GM15510 (cell line): Measurements from ENCODE around the gene RASAL2.

Experiments
- POLR2A ChIP-seq: IDR thresholded peaks from 3 replicates; pipeline ENCODE4 v1.6.1; 2011; ENCODE audit warnings: borderline replicate concordance; ENCODE audit not compliant: insufficient read length; ENCODE audit errors: extremely low read depth

RASAL2 gene

GRCh38 chr1:178300352-178300699 lies 206.4 kb downstream of the RASAL2 start:
- TF ChIP-seq POLR2A = no peak

- TF ChIP-seq POLR2A = no peak
Observed at GRCh38 chr1:178301141-178301540, 207.2 kb downstream of the RASAL2 start.

- no peak for TF ChIP-seq POLR2A
Observed at GRCh38 chr1:178307264-178307663, 213.4 kb downstream of the RASAL2 start.

DNA sequence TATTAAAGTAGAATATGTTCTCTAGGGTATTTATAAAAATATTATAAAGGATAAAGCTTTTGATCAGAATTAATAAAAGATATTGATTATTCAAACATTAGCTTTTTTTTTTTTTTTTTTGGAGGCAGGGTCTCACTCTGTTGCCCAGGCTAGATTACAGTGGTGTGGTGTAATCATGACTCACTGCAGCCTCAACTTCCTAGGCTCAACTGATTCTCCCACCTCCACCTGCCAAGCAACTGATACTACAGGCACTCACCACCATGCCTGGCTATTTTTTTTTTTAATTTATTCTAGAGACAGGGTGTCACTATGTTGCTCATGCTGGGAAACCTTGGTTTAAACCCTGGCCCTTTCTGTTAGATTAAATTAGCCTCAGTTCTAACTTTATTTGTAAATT lies 214.5 kb downstream of the RASAL2 start:
- TF ChIP-seq POLR2A = no peak

DNA sequence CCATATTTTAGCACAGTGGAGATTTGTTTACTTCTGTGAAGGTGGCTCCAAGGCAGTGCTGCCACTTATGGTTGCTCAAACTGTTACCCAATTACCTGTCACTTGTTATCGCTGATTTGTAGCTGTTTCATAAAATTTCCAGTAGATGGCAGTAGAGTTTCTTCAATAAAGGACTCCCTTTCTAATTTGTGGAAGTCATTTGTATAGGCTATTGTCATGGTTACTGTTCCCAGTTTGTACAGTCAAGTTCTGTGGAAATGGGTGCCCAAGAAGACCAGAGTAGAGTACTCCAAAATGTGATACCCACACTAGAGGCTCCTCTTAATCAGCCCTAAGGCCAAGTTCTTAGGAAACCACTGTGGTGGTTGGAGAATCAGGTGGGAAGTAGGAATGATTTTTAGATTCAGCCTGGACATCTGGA lies 216.8 kb downstream of the RASAL2 start:
- TF ChIP-seq POLR2A = no peak

- no peak for TF ChIP-seq POLR2A
Observed at GRCh38 chr1:178311164-178311563, 217.3 kb downstream of the RASAL2 start.

DNA sequence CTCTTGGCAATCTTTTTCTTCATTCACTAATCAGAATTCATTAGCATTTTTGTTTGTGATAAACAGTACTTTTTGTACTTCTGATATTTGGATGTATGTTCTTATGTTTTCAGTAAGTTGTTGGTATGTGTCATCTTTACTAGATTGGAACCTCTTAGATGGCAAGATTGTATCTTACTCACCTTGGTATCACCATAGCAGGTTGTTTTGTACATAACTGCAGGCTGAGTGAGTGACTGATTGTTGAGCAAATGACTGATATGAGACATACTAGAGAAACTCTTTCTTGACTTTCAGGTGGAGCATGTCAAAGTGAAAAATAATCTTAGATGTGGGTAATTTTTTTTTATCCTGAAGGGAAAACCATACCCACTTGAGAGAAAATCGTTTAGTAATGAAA lies 229.2 kb downstream of the RASAL2 start:
- no peak for TF ChIP-seq POLR2A

DNA sequence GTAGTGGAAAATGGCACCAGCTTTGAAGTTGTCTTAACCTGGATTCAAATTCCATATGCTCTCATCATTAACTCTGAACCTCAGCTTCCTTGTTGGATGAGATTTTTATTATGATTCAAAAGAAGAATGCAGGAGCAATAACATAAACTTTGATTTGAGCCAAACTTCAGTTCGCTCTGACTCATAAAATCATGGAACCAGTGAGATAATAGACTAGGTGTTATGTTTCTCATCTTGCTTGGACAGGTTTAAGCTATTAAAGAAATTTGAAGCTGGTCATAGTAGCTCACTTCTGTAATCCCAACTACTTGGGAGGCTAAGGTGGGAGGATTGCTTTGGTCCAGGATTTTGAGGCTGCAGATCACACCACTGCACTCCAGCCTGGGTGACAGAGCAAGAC lies 230.1 kb downstream of the RASAL2 start:
- TF ChIP-seq POLR2A = no peak

- no peak for TF ChIP-seq POLR2A
Observed at GRCh38 chr1:178328728-178329127, 234.8 kb downstream of the RASAL2 start.

DNA sequence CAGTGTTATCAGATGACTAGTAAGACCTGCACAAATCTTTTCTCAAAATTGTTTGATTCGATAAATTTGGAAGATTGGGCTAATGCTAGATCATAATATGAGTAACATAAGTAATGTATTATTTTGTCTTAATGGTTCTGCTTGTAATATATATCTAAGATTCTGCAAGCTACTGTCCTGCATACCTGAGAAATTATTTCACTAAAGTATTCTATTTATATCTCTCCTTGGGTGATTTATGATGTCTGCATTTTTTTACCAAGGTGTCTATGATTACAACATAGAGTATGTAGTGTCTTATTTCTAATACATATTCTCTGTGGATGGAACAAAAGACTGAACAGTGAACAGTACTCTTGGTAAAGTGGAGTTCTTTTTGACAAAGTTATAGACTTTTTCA lies 236.2 kb downstream of the RASAL2 start:
- no peak for TF ChIP-seq POLR2A

- no peak for TF ChIP-seq POLR2A
Observed at GRCh38 chr1:178330848-178331497, 237.1 kb downstream of the RASAL2 start.

DNA sequence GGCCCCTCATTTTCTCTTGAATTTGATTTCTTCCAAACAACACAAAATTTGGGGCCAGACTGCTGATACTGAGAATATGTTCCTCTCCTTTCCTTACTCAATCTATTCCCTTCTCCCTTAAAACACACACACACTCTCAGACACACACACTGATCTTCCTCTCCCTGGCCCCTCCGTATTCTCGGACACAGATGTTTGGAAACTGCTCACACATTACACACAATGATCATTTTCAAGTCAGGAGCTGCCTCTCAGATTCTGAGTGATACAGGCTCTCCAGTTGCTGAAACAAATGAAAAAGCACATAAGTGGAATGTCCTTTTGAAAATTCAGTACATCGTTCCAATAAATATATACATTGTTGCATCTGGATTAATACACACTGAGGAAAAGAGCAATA lies 241.5 kb downstream of the RASAL2 start:
- no peak for TF ChIP-seq POLR2A

DNA sequence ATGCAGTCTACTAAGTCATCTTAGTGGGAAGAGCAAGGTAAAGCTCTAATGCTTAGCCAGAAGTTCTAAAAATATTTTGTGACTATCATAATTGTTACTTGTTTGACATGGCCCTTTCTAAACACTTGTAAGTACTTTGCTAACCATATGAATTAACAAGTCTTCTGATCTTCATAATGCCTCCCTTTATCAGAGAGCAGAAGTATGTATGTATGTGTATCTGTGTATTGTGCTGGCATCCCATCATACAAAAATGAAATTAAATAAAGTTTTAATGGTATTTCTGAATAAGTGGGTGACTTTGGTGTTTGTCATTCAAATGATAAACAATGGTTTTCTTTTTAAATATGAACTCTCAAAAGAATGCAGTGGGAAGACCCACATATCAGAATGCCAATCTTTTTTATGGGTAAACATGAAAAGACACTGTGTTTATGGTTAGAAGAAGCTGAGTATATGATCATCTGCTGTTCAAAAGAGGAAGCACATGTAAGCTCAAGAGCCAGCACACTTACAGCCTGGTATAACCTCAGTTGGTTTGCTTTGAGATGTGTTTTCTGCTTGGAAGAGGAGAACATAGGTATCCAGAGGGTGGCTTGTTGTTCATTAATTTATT lies 243.3 kb downstream of the RASAL2 start:
- TF ChIP-seq POLR2A = no peak

DNA sequence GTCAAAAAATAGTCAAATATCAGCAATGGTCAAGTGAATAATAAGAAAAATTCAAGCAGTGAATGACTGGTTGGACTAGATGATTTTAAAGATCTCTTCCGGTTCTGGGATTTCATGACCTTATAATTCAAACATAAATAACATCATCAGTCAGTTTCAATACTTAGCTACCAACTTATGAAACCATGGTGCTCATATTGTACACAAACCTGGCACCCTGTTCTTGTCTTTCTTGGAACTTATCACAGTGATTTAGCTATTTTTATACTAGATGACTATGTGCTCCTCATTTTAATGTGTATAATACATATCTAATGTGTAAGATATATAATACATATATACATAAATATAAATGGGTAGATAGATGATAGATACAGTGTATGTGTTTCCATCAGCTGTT lies 245.9 kb downstream of the RASAL2 start:
- TF ChIP-seq POLR2A = no peak

DNA sequence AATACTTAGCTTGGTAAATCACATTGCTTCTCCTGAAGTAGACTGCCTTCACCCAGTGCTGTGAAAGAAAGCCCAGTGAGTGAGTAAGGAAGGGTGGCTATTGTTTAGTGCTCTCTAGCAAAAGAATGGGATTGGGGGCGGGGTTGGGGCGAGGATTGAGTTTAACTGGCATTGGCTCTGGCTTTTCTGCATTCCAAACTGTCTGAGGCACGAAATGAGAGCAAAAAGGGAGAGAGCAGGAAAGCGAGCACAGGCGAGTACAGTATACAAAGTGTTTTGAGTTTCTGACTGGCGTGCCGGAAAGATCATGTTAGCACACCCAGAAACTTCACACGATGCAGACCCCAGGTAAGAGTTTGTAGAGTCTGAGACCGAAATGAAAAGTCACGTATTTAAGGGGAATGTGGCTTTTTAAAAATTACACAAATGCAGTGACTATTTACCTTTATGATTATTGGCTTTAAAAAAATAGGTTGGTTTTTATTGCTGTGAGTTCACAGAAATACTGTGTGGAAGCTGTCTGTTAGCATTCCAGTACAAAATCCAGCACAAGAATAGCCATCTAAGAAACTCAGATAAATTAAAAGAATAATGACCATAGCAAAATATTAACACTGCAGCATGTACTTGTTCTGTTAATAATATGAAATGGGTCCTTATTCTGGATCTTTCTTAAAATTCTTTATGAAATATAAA lies 247.5 kb downstream of the RASAL2 start:
- TF ChIP-seq POLR2A = no peak

- no peak for TF ChIP-seq POLR2A
Observed at GRCh38 chr1:178342745-178343144, 248.8 kb downstream of the RASAL2 start.

GRCh38 chr1:178344513-178345091 lies 250.7 kb downstream of the RASAL2 start:
- no peak for TF ChIP-seq POLR2A

DNA sequence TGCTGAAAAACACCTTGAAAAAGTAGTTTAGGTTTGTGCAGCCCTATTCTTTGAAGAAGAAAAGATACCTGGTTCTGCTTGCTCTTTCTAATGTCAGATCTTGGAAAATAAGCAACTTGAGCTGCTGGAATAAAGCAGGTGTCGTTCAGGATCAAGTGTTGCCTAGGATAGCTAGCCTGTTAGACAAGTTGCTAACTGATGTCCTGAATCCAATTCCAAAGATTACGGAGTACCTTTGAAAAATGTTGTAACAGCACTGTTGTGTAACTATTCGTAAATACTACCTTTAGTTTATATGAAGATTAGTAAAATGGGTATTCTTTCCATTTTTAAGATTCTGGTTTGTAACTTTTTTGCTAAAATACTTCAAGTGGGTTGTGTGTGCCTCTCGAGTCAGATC lies 251.3 kb downstream of the RASAL2 start:
- TF ChIP-seq POLR2A = no peak
